ENCODE data around the gene KCNIP4. TPM values are rescaled to one million over a fixed set of nuclear protein-coding genes. Genes with fewer than 3 reads are reported as not detected.

KCNIP4 gene
- total and polyA plus RNA-seq, 2 experiments from 2014 or later = 0.69 to 1.00 TPM

DNA sequence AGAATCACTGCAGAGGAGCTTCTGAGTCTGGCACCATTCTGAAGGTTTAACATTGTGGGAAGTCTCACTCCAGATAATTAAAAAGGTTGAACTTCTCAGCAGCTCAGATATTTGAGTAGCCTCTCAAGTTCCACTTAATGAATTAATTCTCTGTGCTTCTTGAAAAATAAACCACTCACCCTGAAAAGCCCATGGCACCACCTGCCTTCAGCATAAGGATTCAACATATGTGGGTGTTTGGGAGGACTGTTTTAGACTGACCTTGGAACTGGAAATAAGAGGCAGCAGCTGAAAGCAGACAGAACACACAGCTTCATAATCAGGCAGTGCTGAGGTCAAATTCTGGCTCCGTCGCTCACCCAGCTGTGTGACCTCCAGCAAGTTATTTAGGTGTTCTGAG is 100.6 kb downstream of the KCNIP4 start:
- no peak for DNase-seq (ENCODE audit: low spot score)
- no peak for TF ChIP-seq EZH2phosphoT487 (IDR thresholded peaks at IDR 0.05; ENCODE audit: low read depth, severe bottlenecking, unreplicated experiment)
- TF ChIP-seq EZH2 (IDR thresholded peaks at IDR 0.05; ENCODE audit: borderline replicate concordance) = no peak
- TF ChIP-seq, protein P1, sequence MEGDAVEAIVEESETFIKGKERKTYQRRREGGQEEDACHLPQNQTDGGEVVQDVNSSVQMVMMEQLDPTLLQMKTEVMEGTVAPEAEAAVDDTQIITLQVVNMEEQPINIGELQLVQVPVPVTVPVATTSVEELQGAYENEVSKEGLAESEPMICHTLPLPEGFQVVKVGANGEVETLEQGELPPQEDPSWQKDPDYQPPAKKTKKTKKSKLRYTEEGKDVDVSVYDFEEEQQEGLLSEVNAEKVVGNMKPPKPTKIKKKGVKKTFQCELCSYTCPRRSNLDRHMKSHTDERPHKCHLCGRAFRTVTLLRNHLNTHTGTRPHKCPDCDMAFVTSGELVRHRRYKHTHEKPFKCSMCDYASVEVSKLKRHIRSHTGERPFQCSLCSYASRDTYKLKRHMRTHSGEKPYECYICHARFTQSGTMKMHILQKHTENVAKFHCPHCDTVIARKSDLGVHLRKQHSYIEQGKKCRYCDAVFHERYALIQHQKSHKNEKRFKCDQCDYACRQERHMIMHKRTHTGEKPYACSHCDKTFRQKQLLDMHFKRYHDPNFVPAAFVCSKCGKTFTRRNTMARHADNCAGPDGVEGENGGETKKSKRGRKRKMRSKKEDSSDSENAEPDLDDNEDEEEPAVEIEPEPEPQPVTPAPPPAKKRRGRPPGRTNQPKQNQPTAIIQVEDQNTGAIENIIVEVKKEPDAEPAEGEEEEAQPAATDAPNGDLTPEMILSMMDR (IDR thresholded peaks at IDR 0.05; ENCODE audit: poor library complexity) = no peak
- WGBS (ENCODE audit: low lambda C conversion rate, missing lambda C conversion rate) = 84% methylated on average over 2 of the region's 2 CpGs
- no peak overlapping the region for H3K4me2 ChIP-seq
- no peak overlapping the region for H3K27ac ChIP-seq
- H4K20me1 ChIP-seq (ENCODE audit: insufficient read depth, poor library complexity, severe bottlenecking) = no peaks in the 10 kb centered on the region
- H3K27me3 ChIP-seq = no peaks in the 10 kb centered on the region
- H2AFZ ChIP-seq = no peak overlapping the region
- no peaks in the 10 kb centered on the region for H3K4me1 ChIP-seq (ENCODE audit: insufficient read depth)
- no peaks in the 10 kb centered on the region for H3K9me2 ChIP-seq (replicated peaks; ENCODE audit: insufficient read depth)
- H3K4me3 ChIP-seq = no peak overlapping the region
- H3K79me2 ChIP-seq = no peaks in the 10 kb centered on the region
- no peaks in the 10 kb centered on the region for H3K9me3 ChIP-seq (ENCODE audit: low read depth)
- no peaks in the 10 kb centered on the region for H3K36me3 ChIP-seq (replicated peaks; ENCODE audit: insufficient read depth, low read depth)

DNA sequence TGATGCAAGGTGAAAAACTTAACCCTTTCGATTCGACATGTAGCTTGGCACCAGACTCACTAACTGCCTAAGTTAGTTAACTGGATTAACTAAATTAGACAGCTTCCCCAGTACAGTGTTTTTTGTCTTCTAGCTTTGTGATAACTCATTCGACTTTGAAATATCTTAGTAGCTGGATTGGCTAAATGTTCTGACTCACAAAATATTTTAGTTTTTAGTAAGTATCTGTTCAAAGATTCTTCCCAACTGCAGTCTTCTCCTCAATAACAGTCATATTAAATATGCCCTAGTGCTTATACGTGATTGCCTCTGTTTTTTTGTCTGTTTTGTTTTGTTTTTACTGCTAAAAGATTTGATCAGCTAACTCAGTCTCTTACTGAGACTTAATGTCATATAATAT is 102.9 kb downstream of the KCNIP4 start:
- H3K4me1 ChIP-seq (ENCODE audit: insufficient read depth) = no peaks in the 10 kb centered on the region
- no peak overlapping the region for H3K4me2 ChIP-seq
- no peaks in the 10 kb centered on the region for H3K9me2 ChIP-seq (replicated peaks; ENCODE audit: insufficient read depth)
- no peaks in the 10 kb centered on the region for H3K9me3 ChIP-seq (ENCODE audit: low read depth)
- H3K4me3 ChIP-seq = no peak overlapping the region
- H3K27ac ChIP-seq = no peak overlapping the region
- no peak overlapping the region for H2AFZ ChIP-seq
- WGBS (ENCODE audit: low lambda C conversion rate, missing lambda C conversion rate) = 73% methylated on average over 4 of the region's 4 CpGs
- H3K79me2 ChIP-seq = no peaks in the 10 kb centered on the region
- H4K20me1 ChIP-seq (ENCODE audit: insufficient read depth, poor library complexity, severe bottlenecking) = no peaks in the 10 kb centered on the region
- no peaks in the 10 kb centered on the region for H3K27me3 ChIP-seq
- TF ChIP-seq EZH2phosphoT487 (IDR thresholded peaks at IDR 0.05; ENCODE audit: low read depth, severe bottlenecking, unreplicated experiment) (no peak), EZH2 (IDR thresholded peaks at IDR 0.05; ENCODE audit: borderline replicate concordance) (no peak)
- TF ChIP-seq, protein P1 (IDR thresholded peaks at IDR 0.05; ENCODE audit: poor library complexity) = no peak
- no peaks in the 10 kb centered on the region for H3K36me3 ChIP-seq (replicated peaks; ENCODE audit: insufficient read depth, low read depth)
- no peak for DNase-seq (ENCODE audit: low spot score)

DNA sequence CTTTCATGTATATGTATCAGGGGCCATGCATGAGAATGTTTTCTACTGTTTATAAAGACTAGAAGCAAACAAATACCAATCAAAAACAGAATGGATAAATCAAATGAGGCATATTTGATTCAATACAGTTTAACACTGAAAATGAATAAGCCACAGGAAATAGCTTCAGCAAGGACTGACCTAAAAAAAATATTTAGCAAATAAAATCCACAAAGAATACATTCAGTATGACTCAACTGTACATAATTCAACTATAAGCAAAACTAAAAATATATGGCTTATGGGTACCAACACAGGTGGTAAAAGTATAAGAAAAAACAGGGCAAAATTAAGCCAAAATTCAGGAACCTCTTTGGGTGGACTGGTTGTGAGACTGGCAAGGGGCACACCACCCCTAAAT is 112.9 kb downstream of the KCNIP4 start:
- Histone ChIP-seq H3K27ac (no peak overlapping the region), H2AFZ (no peak overlapping the region), H3K4me2 (no peak overlapping the region), H3K9me2 (replicated peaks; ENCODE audit: insufficient read depth) (no peaks in the 10 kb centered on the region), H4K20me1 (ENCODE audit: insufficient read depth, poor library complexity, severe bottlenecking) (no peaks in the 10 kb centered on the region), H3K79me2 (no peaks in the 10 kb centered on the region), H3K9me3 (ENCODE audit: low read depth) (no peaks in the 10 kb centered on the region), H3K4me1 (ENCODE audit: insufficient read depth) (no peaks in the 10 kb centered on the region), H3K4me3 (no peak overlapping the region), H3K27me3 (no peaks in the 10 kb centered on the region), H3K36me3 (replicated peaks; ENCODE audit: insufficient read depth, low read depth) (no peaks in the 10 kb centered on the region)
- no peak for TF ChIP-seq EZH2phosphoT487 (IDR thresholded peaks at IDR 0.05; ENCODE audit: low read depth, severe bottlenecking, unreplicated experiment)
- TF ChIP-seq EZH2 (IDR thresholded peaks at IDR 0.05; ENCODE audit: borderline replicate concordance) = no peak
- TF ChIP-seq, protein P1 (IDR thresholded peaks at IDR 0.05; ENCODE audit: poor library complexity) = no peak
- DNase-seq (ENCODE audit: low spot score) = no peak

DNA sequence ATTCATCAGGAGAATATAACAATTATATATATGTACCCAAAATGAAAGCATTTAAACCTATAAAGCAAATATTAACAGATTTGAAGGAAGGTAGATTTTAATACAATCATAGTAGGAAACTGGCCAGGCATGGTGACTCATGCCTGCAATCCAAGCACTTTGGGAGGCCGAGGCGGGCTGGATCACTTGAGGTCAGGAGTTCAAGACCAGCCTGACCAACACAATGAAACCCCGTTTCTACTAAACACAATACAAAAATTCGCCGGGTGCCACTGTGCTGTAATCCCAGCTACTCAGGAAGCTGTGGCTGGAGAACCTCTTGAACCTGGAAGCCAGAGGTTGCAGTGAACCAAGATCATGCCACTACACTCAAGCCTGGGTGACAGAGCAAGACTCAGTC is 118.3 kb downstream of the KCNIP4 start:
- Histone ChIP-seq H3K4me2 (no peak overlapping the region), H3K4me3 (no peak overlapping the region), H2AFZ (no peak overlapping the region), H4K20me1 (ENCODE audit: insufficient read depth, poor library complexity, severe bottlenecking) (no peaks in the 10 kb centered on the region), H3K9me3 (ENCODE audit: low read depth) (no peaks in the 10 kb centered on the region), H3K9me2 (replicated peaks; ENCODE audit: insufficient read depth) (no peaks in the 10 kb centered on the region), H3K79me2 (no peaks in the 10 kb centered on the region), H3K36me3 (replicated peaks; ENCODE audit: insufficient read depth, low read depth) (no peaks in the 10 kb centered on the region), H3K27me3 (no peaks in the 10 kb centered on the region), H3K27ac (no peak overlapping the region), H3K4me1 (ENCODE audit: insufficient read depth) (no peaks in the 10 kb centered on the region)
- no peak for DNase-seq (ENCODE audit: low spot score)
- 94% methylated on average over 5 of the region's 5 CpGs for WGBS (ENCODE audit: low lambda C conversion rate, missing lambda C conversion rate)
- TF ChIP-seq EZH2phosphoT487 (IDR thresholded peaks at IDR 0.05; ENCODE audit: low read depth, severe bottlenecking, unreplicated experiment) (no peak), EZH2 (IDR thresholded peaks at IDR 0.05; ENCODE audit: borderline replicate concordance) (no peak)
- TF ChIP-seq, protein P1 (IDR thresholded peaks at IDR 0.05; ENCODE audit: poor library complexity) = no peak

Measured in hepatocyte (in vitro differentiated cells).